ENCODE data around the gene GGN.
A peak's percentile ranks its signal among the peaks of the same experiment; 100 is the strongest.

Gene GGN

GRCh38 chr19:38404858-38405257, 17.0 kb upstream of the GGN start:
- CTCF ChIA-PET, result interaction anchor here (0.9 to 3.7 kb wide), 3 partner anchors 11 to 526 kb away, joined by 3 to 37 read pairs (median 3); partner anchors contain the start of genes MRPS12, PSMD8 and SARS2
- no peak for DNase-seq (ENCODE audit: extremely low spot score)
- POLR2A ChIA-PET, result interaction anchor here (0.6 kb wide), 1 partner anchor 27 kb away, joined by 3 read pairs; no protein-coding TSS in a partner anchor
- TF ChIP-seq CTCF (IDR thresholded peaks at IDR 0.05; ENCODE audit: control extremely low read depth, extremely low read depth, low read depth, missing control alignments), result no peak

GRCh38 chr19:38402967-38403674, 15.3 kb upstream of the GGN start, which contains the start of gene FAM98C:
FAM98C (plus strand) TSS chr19:38403093; CDS start chr19:38403154, 61 bp downstream.
- peak; percentile 100 for DNase-seq (ENCODE audit: extremely low spot score)
- ChIA-PET CTCF (interaction anchor here (0.6 to 3.7 kb wide), 84 partner anchors 9 to 573 kb away, joined by 3 to 43 read pairs (median 4); partner anchors contain the start of genes EIF3K, FBXO17, GGN and MRPS12), POLR2A (interaction anchor here (0.6 to 1.9 kb wide), 12 partner anchors 13 to 1037 kb away, joined by 3 to 11 read pairs (median 4); partner anchors contain the start of genes GGN and PSMD8)
- peak; percentile 97 for TF ChIP-seq CTCF (IDR thresholded peaks at IDR 0.05; ENCODE audit: control extremely low read depth, extremely low read depth, low read depth, missing control alignments)

GRCh38 chr19:38402623-38402966, 14.8 kb upstream of the GGN start:
- POLR2A ChIA-PET, result interaction anchor here (0.6 to 1.9 kb wide), 10 partner anchors 13 to 1038 kb away, joined by 3 to 11 read pairs (median 5); partner anchors contain the start of genes GGN and PSMD8
- no peak for DNase-seq (ENCODE audit: extremely low spot score)
- CTCF ChIA-PET, result interaction anchor here (0.6 to 3.7 kb wide), 83 partner anchors 9 to 573 kb away, joined by 3 to 43 read pairs (median 4); partner anchors contain the start of genes EIF3K, FBXO17, GGN and MRPS12
- TF ChIP-seq CTCF (IDR thresholded peaks at IDR 0.05; ENCODE audit: control extremely low read depth, extremely low read depth, low read depth, missing control alignments), result no peak

GRCh38 chr19:38401148-38401547, 13.3 kb upstream of the GGN start:
- ChIA-PET CTCF (interaction anchor here (2.9 to 3.2 kb wide), 2 partner anchors 13 to 25 kb away, joined by 29 to 43 read pairs; partner anchors contain the start of genes GGN, RASGRP4 and SPRED3), POLR2A (no interaction called here)
- no peak for TF ChIP-seq CTCF (IDR thresholded peaks at IDR 0.05; ENCODE audit: control extremely low read depth, extremely low read depth, low read depth, missing control alignments)
- no peak for DNase-seq (ENCODE audit: extremely low spot score)

- POLR2A ChIA-PET, result no interaction called here
- no peak for DNase-seq (ENCODE audit: extremely low spot score)
- no peak for TF ChIP-seq CTCF (IDR thresholded peaks at IDR 0.05; ENCODE audit: control extremely low read depth, extremely low read depth, low read depth, missing control alignments)
Observed at GRCh38 chr19:38400361-38400760, 12.5 kb upstream of the GGN start.

GRCh38 chr19:38399537-38399936, 11.7 kb upstream of the GGN start:
- DNase-seq (ENCODE audit: extremely low spot score), result no peak
- ChIA-PET POLR2A (no interaction called here), CTCF (interaction anchor here (1.3 to 1.4 kb wide), 2 partner anchors 10 to 98 kb away, joined by 4 to 5 read pairs; no protein-coding TSS in a partner anchor)
- no peak for TF ChIP-seq CTCF (IDR thresholded peaks at IDR 0.05; ENCODE audit: control extremely low read depth, extremely low read depth, low read depth, missing control alignments)

More at GRCh38 chr19:38400361-38400760, 12.5 kb upstream of the GGN start:
- CTCF ChIA-PET, result interaction anchor here (0.9 to 1.4 kb wide), 3 partner anchors 11 to 530 kb away, joined by 3 to 5 read pairs (median 4); partner anchors contain the start of genes MRPS12 and SARS2

All from GM10248 (cell line).